ENCODE measurements around the gene RBM20.

The RBM20 gene

DNA sequence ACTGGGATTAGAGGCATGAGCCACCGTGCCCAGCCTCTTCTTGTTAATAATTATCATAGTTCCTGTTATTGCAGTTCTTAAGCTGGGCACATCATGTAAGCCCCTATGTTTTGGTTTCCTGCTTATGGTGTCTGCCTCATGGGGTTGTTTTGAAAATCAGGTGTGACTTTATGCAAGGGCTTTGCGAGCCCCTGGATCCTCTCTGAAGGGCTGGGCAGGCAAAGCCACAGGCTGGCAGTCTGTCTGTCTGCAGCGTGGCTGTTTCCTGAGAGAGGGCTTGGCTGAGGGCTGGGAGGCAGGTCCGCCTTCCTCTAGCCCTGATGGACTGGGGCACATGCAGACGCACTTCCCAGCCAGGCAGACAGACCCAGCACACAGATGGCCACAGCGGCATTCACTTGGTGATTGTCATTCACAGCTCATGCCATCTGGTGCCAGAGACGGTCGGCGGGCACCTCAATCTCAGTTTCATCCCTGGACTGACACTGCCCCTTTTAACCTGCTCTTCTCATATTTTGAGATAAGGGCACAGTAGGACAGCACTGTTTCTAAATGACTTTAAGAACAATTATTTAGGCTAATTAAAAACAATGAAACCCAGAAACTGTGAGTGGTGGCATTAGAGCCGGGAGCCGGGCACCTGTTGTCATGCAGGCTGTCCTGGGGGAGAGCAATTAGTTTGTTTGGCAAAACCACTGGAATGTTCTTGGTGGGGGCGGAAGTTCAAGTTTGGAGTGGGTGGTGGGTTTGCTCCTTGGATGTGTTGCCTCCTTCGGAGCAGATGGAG, 35.5 kb downstream of the RBM20 start:
- Histone ChIP-seq H3K4me3 (ENCODE audit: low read length in 2 of 2) (no peak overlapping the region), H3K9me3 (ENCODE audit: control insufficient read depth in 2 of 2, low read length in 2 of 2) (no peaks in the 10 kb centered on the region), H3K27ac (ENCODE audit: low read length) (no peak overlapping the region), H3K9ac (ENCODE audit: low read length in 2 of 2) (no peak overlapping the region), H3K36me3 (ENCODE audit: control insufficient read depth in 2 of 2, insufficient read depth in 2 of 2, low read length in 2 of 2) (no peaks in the 10 kb centered on the region), H3K4me1 (ENCODE audit: control insufficient read depth, insufficient read depth, low read length) (no peaks in the 10 kb centered on the region), H3K27me3 (ENCODE audit: control insufficient read depth in 1 of 2, insufficient read depth in 2 of 2, low read length in 2 of 2) (no peaks in the 10 kb centered on the region)

DNA sequence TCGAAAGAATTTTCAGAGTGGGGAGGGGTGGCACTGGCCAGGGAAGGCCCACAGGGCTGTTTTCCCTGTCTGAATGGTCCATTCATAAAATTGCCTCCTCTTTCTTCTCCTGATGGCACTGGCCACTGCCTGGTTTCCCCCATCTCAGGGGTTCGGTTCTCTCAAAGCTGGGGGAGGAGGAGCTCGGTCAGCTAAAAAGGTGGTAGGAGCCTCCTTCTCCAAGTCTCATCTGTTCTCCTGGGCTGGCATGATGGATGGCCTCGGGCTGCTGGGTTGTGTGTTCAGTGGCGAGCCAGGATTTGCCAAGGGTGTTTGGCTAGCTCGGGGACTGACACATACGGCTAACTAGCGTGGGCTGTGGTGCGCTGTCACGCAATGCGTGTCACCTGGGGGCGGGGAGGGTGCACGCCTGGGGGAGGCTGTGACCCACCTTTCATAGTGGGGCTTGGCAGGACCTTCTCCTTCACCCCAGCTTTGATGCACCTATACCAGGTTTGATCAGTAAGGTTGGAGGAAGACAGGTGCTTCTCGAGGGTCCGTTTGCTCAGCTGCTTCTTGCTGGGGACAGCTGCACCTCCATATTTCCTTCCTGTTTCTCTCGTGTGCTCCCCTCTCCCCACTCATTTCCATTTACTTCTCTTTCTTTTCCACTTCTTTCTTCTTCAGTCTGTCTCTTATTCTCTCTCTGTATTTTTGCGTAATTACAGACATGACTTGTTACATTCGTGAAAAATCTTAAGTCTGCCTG, 36.3 kb downstream of the RBM20 start:
- no peak overlapping the region for H3K4me3 ChIP-seq (ENCODE audit: low read length in 2 of 2)
- H3K4me1 ChIP-seq (ENCODE audit: control insufficient read depth, insufficient read depth, low read length): no peaks in the 10 kb centered on the region
- H3K36me3 ChIP-seq (ENCODE audit: control insufficient read depth in 2 of 2, insufficient read depth in 2 of 2, low read length in 2 of 2): no peaks in the 10 kb centered on the region
- H3K9ac ChIP-seq (ENCODE audit: low read length in 2 of 2): no peak overlapping the region
- H3K27me3 ChIP-seq (ENCODE audit: control insufficient read depth in 1 of 2, insufficient read depth in 2 of 2, low read length in 2 of 2): no peaks in the 10 kb centered on the region
- no peaks in the 10 kb centered on the region for H3K9me3 ChIP-seq (ENCODE audit: control insufficient read depth in 2 of 2, low read length in 2 of 2)
- no peak overlapping the region for H3K27ac ChIP-seq (ENCODE audit: low read length)

- Histone ChIP-seq H3K4me1 (ENCODE audit: control insufficient read depth, insufficient read depth, low read length) (no peaks in the 10 kb centered on the region), H3K27me3 (ENCODE audit: control insufficient read depth in 1 of 2, insufficient read depth in 2 of 2, low read length in 2 of 2) (no peaks in the 10 kb centered on the region), H3K9ac (ENCODE audit: low read length in 2 of 2) (no peak overlapping the region), H3K27ac (ENCODE audit: low read length) (no peak overlapping the region), H3K36me3 (ENCODE audit: control insufficient read depth in 2 of 2, insufficient read depth in 2 of 2, low read length in 2 of 2) (no peaks in the 10 kb centered on the region), H3K4me3 (ENCODE audit: low read length in 2 of 2) (no peak overlapping the region), H3K9me3 (ENCODE audit: control insufficient read depth in 2 of 2, low read length in 2 of 2) (no peaks in the 10 kb centered on the region)
These were observed 37.0 kb downstream of the RBM20 start for GRCh38 chr10:110681023-110681681.

DNA sequence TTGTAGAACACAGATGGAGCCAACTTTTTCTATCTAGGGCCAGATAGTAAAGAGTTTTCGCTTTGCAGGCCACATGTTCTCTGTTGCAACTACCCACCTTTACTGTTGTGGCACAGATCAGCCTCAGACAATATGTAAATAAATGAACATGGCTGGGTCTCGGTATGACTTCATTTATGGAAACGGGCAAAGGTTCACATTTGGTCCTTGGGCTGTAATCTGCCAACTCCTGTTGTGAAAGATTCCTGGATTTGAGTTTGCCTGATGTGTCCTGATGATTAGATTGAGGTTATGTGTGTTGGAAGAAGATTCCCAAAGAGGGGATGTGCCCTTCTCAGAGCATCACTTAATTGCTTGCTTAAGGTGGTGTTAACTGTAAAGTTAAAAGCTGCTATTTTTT, 38.2 kb downstream of the RBM20 start:
- Histone ChIP-seq H3K36me3 (ENCODE audit: control insufficient read depth in 2 of 2, insufficient read depth in 2 of 2, low read length in 2 of 2) (no peaks in the 10 kb centered on the region), H3K27ac (ENCODE audit: low read length) (no peak overlapping the region), H3K4me1 (ENCODE audit: control insufficient read depth, insufficient read depth, low read length) (no peaks in the 10 kb centered on the region), H3K4me3 (ENCODE audit: low read length in 2 of 2) (no peak overlapping the region), H3K9ac (ENCODE audit: low read length in 2 of 2) (no peak overlapping the region), H3K27me3 (ENCODE audit: control insufficient read depth in 1 of 2, insufficient read depth in 2 of 2, low read length in 2 of 2) (no peaks in the 10 kb centered on the region), H3K9me3 (ENCODE audit: control insufficient read depth in 2 of 2, low read length in 2 of 2) (no peaks in the 10 kb centered on the region)

DNA sequence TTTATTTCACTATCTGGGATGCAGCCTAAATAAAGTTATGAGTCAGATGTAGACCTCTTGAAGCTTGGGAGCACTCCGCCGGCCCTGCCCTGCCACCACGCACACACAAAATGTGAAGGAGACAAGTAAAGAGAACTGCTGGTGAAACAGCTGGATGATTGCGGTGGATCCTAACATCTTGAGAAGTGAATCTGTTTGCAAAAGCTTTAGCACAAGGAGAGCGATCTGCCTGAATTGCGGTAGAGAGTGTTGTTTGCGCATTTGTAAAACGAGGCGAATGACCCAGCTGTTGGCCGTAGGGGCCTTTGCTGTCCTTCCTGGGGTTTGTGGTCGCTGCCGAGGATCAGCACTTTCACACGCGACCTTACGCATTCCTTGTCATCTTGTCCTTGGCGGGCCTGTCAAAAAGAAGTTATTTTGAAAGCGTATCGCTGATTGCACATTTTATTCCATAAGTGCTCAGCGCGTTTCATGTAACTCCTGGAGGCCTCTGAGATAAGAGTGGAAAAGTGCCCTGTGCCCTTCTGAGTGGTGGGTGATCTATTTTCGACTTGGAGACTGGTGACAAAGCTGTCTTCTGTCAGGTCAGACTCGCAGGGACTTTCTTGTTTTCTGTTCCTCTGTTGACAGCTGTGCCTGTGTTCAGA, 40.8 kb downstream of the RBM20 start:
- H3K9ac ChIP-seq (ENCODE audit: low read length in 2 of 2): no peak overlapping the region
- H3K4me1 ChIP-seq (ENCODE audit: control insufficient read depth, insufficient read depth, low read length): no peaks in the 10 kb centered on the region
- H3K36me3 ChIP-seq (ENCODE audit: control insufficient read depth in 2 of 2, insufficient read depth in 2 of 2, low read length in 2 of 2): no peaks in the 10 kb centered on the region
- no peaks in the 10 kb centered on the region for H3K9me3 ChIP-seq (ENCODE audit: control insufficient read depth in 2 of 2, low read length in 2 of 2)
- no peak overlapping the region for H3K4me3 ChIP-seq (ENCODE audit: low read length in 2 of 2)
- no peaks in the 10 kb centered on the region for H3K27me3 ChIP-seq (ENCODE audit: control insufficient read depth in 1 of 2, insufficient read depth in 2 of 2, low read length in 2 of 2)
- H3K27ac ChIP-seq (ENCODE audit: low read length): no peak overlapping the region

DNA sequence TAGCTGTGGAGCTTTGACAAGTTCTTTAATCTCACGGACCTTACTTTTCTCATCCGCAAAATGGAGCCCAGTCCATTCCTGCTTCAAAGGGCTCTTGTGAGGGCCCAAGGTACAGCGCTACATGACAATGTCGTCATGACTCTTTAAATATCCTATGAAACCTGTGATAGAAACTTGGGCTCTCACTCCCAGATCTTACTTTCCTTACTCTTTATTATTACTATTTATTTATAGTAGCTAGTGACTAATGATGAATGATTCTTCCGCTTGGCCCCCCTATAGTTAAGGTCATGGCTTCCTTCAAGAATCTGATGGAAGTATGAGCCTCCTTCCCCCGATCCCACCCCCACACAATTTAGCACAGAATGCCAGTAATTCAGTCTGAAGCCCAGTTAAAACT, 41.9 kb downstream of the RBM20 start:
- no peaks in the 10 kb centered on the region for H3K4me1 ChIP-seq (ENCODE audit: control insufficient read depth, insufficient read depth, low read length)
- no peak overlapping the region for H3K9ac ChIP-seq (ENCODE audit: low read length in 2 of 2)
- no peak overlapping the region for H3K4me3 ChIP-seq (ENCODE audit: low read length in 2 of 2)
- H3K27me3 ChIP-seq (ENCODE audit: control insufficient read depth in 1 of 2, insufficient read depth in 2 of 2, low read length in 2 of 2): no peaks in the 10 kb centered on the region
- no peak overlapping the region for H3K27ac ChIP-seq (ENCODE audit: low read length)
- H3K9me3 ChIP-seq (ENCODE audit: control insufficient read depth in 2 of 2, low read length in 2 of 2): no peaks in the 10 kb centered on the region
- H3K36me3 ChIP-seq (ENCODE audit: control insufficient read depth in 2 of 2, insufficient read depth in 2 of 2, low read length in 2 of 2): peaks cover 0 to 1% of the 10 kb centered on the region in 2 donors

GRCh38 chr10:110686949-110687348, 42.8 kb downstream of the RBM20 start:
- H3K4me1 ChIP-seq (ENCODE audit: control insufficient read depth, insufficient read depth, low read length): no peaks in the 10 kb centered on the region

GRCh38 chr10:110687400-110687799, 43.3 kb downstream of the RBM20 start:
- no peaks in the 10 kb centered on the region for H3K4me1 ChIP-seq (ENCODE audit: control insufficient read depth, insufficient read depth, low read length)
- no peaks in the 10 kb centered on the region for H3K9me3 ChIP-seq (ENCODE audit: control insufficient read depth in 2 of 2, low read length in 2 of 2)
- no peaks in the 10 kb centered on the region for H3K27me3 ChIP-seq (ENCODE audit: control insufficient read depth in 1 of 2, insufficient read depth in 2 of 2, low read length in 2 of 2)
- H3K27ac ChIP-seq (ENCODE audit: low read length): no peak overlapping the region
- H3K4me3 ChIP-seq (ENCODE audit: low read length in 2 of 2): no peak overlapping the region
- H3K36me3 ChIP-seq (ENCODE audit: control insufficient read depth in 2 of 2, insufficient read depth in 2 of 2, low read length in 2 of 2): peaks cover 0 to 3% of the 10 kb centered on the region in 2 donors
- H3K9ac ChIP-seq (ENCODE audit: low read length in 2 of 2): no peak overlapping the region

More at GRCh38 chr10:110686949-110687348, 42.8 kb downstream of the RBM20 start:
- Histone ChIP-seq H3K36me3 (ENCODE audit: control insufficient read depth in 2 of 2, insufficient read depth in 2 of 2, low read length in 2 of 2) (peaks cover 0 to 3% of the 10 kb centered on the region in 2 donors), H3K9me3 (ENCODE audit: control insufficient read depth in 2 of 2, low read length in 2 of 2) (no peaks in the 10 kb centered on the region), H3K27ac (ENCODE audit: low read length) (no peak overlapping the region), H3K9ac (ENCODE audit: low read length in 2 of 2) (no peak overlapping the region), H3K27me3 (ENCODE audit: control insufficient read depth in 1 of 2, insufficient read depth in 2 of 2, low read length in 2 of 2) (no peaks in the 10 kb centered on the region), H3K4me3 (ENCODE audit: low read length in 2 of 2) (no peak overlapping the region)

DNA sequence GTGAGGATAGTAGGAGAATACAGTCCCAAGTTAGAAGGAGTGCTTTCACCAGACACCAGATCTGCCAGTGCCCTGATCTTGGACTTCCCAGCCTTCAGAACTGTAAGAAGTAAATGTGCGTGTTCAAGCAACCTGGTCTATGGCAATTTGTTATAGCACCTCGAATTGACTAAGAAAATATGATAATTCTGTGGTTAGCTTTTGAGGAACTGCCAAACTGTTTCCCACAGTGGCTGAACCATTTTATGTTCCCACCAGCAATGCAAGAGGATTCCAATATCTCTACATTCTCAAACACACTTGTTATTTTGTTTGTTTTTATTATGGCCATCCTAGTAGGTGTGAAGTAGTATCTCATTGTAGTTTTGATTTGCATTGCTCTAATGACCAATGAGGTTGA, 47.0 kb downstream of the RBM20 start:
- H3K9me3 ChIP-seq (ENCODE audit: control insufficient read depth in 2 of 2, low read length in 2 of 2): no peaks in the 10 kb centered on the region
- peaks cover 0 to 3% of the 10 kb centered on the region in 2 donors for H3K36me3 ChIP-seq (ENCODE audit: control insufficient read depth in 2 of 2, insufficient read depth in 2 of 2, low read length in 2 of 2)
- H3K9ac ChIP-seq (ENCODE audit: low read length in 2 of 2): no peak overlapping the region
- H3K4me3 ChIP-seq (ENCODE audit: low read length in 2 of 2): no peak overlapping the region
- H3K27ac ChIP-seq (ENCODE audit: low read length): no peak overlapping the region
- H3K4me1 ChIP-seq (ENCODE audit: control insufficient read depth, insufficient read depth, low read length): no peaks in the 10 kb centered on the region
- no peaks in the 10 kb centered on the region for H3K27me3 ChIP-seq (ENCODE audit: control insufficient read depth in 1 of 2, insufficient read depth in 2 of 2, low read length in 2 of 2)

DNA sequence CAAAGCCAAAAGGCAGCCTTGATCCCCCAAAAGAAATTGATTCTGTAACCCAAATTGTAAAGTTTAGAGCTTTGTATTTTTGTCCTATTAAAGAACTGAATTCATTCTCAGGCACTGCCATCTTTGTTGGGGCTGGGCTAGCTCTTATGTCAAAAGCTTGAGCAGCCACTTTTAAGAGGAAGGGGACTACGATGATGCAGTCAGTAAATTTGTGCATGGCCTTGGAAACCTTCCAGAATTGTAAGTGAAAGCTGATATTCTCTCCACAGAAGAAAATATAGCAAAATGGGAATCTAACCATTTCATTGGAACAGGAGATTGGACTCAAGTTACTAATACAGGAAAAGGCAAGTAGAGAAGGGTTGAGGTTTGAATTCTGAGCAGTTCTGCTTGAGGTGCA, 50.1 kb downstream of the RBM20 start:
- Histone ChIP-seq H3K27ac (ENCODE audit: low read length) (no peak overlapping the region), H3K27me3 (ENCODE audit: control insufficient read depth in 1 of 2, insufficient read depth in 2 of 2, low read length in 2 of 2) (no peaks in the 10 kb centered on the region), H3K9ac (ENCODE audit: low read length in 2 of 2) (no peak overlapping the region), H3K4me1 (ENCODE audit: control insufficient read depth, insufficient read depth, low read length) (peaks cover 10% of the 10 kb centered on the region), H3K4me3 (ENCODE audit: low read length in 2 of 2) (no peak overlapping the region), H3K36me3 (ENCODE audit: control insufficient read depth in 2 of 2, insufficient read depth in 2 of 2, low read length in 2 of 2) (peaks cover 0 to 3% of the 10 kb centered on the region in 2 donors), H3K9me3 (ENCODE audit: control insufficient read depth in 2 of 2, low read length in 2 of 2) (no peaks in the 10 kb centered on the region)
